Skeletal muscle cell (primary cell): ENCODE data around the gene THAP3.

Source experiments
- DNase-seq: peaks from one replicate; pipeline ENCODE4 v3.0.0-alpha.2; 2010; ENCODE audit warnings: low read depth
- H3K4me3 ChIP-seq: 2 replicates; pipeline ENCODE4 v1.5.1; 2011; ENCODE audit warnings: low read depth, mild to moderate bottlenecking, control low read depth, low read length, moderate library complexity

Gene THAP3

DNA sequence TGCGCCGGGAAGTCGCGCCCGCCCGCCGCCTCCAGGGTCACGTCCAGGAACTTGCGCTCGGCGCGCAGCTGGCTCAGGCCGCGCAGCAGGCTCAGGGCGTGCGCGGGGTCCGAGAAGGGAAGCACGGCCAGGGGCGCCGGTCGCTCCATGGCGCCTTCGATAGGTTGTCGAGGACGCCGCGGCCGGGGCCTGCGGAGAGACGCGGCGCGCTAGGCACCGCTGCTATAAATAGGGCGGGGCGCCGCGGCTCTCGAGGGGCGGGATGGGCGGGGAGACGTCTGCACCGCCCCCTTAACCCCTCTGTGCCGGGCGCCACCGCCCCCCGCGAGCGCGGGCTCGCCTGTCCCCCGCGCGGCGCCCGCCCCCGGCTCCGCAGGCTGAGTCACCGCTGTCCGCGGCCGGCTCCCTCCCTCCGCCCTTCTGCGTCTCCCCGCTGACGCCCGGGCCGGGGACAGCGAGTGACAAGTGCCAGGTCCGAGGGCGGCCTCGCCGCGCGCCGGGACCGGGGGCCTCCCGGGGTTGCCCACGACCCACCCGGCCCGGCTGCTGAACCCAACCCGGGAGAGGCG, 21.9 kb upstream of the THAP3 start, which contains the start of gene KLHL21:
TSS of gene KLHL21 (minus strand) at position 201 of the 569 bp plus-strand sequence. CDS start at position 149, 52 bp downstream.
- H3K4me3 ChIP-seq = peak within 1 kb of the TSS; percentile 97
- peak; percentile 67 for DNase-seq

DNA sequence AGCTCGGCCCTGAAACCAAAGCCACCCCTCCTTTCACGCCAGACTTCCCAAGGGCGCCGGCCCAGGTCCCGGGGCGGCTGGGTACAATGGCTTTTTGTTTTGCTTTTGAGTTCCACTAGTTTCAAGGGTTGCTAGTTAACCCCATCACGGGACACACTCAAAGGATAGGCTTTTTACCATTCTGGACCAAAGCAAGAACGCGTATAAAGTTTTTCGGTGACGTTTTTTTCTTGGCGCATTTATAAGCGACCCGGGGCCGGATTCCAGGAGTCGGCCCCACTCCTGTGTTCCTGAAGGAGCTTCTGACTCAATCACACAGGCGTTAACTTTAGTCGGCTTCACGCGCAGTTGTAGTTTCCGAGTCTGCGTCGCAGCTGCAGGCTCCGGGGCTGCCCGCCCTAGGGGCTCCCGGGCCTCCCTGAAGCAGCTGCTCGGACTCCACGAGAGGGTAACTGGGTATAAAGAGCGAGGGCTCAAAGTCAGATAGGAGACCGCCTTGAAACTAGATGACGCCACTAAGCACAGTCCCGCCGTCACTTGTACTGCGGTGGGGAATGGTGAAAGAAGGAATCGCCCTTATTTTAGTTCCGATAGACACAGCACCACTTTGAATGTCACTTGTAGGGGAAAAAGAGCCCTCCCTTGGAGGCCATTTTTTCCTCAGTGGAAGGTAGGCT, 21.3 kb upstream of the THAP3 start:
- H3K4me3 ChIP-seq = peak overlapping the region; percentile 97
- DNase-seq = peak; percentile 70

DNA sequence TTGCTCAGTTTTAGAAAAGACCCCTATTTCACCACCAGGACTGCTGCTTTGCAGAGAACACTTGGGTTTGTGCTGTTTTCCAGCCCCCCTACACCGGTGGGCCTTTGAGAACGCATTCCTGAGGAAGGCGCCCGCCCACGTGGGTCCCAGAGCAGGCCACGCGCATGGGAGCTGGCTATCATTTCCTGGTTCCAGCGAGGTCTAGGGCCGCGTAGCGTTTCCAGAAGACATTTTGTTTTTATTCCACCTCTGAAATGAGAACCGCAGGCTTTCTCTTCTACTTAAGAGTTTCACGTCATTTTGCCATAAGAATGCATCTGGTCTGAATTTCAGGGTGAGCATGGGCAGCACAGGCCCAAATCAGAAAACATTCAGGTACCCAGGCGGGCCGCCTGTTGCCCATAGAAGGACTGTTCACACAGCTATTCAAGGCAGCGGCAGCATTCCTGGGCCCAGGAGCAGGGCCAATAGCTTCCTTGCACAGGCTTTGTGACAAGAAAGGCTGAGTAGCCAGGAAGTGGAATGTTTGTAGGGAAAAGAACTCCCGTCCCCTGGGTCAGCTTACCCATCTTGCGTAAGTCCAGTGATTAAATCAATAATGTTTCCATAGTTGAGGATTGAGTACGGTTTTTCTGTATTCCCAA, 20.6 kb upstream of the THAP3 start:
- DNase-seq = peak; percentile 86
- H3K4me3 ChIP-seq = peak overlapping the region; percentile 97

DNA sequence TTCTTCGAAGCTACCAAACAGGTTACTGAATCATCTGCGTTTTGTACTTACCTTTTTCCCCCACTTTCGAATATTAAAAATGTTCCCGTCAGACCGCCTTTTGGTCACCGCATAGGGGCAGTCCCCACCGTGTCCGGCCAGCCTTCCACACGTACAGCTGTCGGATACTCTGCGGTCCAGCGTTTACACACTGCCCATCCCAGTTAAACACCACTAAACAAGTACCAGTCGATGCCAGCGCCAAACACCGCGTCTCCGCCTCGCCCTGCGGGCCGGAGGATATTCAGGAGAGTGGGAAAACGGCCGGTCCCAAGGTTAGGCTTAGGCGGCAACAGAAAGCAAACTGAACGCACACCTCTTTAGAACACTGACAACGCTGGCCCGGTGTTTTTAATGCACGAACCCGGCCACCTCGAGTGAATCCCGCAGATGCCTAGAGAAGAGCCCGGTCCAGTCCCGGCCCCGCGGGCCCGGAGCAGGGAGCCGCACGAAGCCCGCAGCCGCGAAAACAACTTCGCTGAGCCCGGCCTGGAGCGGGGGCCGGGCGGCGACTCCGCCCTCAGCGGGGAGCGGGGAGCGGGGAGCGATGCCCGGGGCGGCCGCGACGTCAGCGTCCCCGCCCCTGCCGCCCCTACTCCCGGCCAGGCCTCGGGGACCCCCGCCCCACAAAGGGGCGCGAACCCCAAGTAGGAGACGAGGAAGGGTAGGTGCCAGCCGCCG, 11.9 kb upstream of the THAP3 start:
- DNase-seq = no peak
- H3K4me3 ChIP-seq = peak overlapping the region; percentile 83

DNA sequence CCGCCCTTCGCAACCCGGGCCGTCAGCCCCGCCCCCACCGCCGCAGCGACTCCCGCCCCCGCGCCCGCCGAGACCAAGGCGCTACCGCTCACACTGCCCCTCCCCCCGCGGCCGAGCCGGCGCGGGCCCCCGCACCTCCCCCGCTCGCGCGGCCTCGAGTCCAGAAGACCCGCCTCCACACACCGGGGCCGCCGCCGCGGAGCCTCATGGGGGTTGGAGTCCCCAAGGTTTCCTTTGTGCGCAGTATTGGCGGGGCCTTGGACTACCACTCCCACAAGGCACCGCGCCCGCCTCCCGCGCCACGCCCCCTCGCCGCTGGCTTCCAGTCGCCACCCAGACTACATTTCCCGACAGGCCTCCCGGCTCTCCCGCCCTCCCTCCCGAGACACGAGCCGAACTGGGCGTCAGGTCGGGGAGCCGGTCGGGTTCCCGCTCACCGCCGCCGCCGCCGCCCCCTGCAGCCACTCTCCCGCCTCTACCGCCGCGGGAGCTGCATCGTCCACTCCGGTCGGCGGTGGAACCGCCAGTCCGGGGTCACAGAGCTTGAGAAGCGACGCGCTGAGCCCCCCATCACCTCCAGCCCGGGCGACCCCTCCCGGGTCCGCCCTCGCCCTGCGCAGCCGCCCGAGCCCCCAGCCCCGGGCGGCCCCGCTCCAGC, 11.2 kb upstream of the THAP3 start, which contains the start of gene PHF13:
TSS of gene PHF13 (plus strand) at position 371 of the 658 bp plus-strand sequence. CDS start 336 bp downstream, outside the sequence.
- DNase-seq = peak; percentile 97
- peak within 1 kb of the TSS; percentile 83 for H3K4me3 ChIP-seq

DNA sequence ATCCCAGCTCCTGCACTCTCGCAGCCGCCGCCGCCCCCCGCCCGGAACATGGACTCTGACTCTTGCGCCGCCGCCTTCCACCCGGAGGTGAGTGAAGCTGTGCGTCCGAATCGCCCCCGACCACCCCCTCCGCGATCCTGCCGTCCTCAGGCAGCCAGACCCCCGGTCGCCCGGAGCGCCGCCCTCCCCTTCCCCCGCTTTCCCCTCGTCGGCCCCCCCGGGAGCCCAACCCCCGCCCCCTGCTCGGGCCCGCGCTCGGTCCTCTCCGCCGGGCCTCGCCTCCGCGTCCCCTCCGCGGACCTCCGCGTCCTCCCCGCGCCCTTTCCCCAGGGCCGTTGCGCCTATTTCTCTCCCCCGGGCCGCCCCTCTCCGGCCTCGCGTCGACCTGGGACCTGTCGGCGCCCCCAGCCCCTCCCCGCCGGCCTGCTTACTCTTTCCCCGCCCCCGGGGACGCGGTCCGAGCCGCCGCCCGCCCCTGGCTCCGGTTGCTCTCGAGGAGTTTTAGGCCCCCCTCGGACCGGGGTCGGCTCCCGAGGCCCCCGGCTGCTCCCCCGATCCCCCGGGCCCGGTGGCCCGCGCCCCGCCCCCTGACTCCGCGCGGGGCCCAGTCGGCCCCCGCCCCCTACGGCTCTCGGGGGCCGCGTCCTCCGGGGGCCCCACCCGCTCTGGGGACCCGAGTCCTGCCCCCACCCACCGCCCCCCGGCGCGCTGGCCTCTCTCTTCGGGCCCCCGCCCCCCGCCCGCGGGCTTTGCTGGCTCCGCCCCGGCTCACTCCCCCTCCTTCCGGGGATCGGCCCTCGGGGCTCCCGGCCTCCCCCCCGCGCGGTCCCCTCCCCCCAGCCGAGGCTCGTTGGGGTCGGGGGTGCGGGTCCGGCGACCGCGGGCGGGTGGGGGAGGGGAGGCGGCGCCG, 10.4 kb upstream of the THAP3 start:
- DNase-seq = no peak
- H3K4me3 ChIP-seq = peak overlapping the region; percentile 73

DNA sequence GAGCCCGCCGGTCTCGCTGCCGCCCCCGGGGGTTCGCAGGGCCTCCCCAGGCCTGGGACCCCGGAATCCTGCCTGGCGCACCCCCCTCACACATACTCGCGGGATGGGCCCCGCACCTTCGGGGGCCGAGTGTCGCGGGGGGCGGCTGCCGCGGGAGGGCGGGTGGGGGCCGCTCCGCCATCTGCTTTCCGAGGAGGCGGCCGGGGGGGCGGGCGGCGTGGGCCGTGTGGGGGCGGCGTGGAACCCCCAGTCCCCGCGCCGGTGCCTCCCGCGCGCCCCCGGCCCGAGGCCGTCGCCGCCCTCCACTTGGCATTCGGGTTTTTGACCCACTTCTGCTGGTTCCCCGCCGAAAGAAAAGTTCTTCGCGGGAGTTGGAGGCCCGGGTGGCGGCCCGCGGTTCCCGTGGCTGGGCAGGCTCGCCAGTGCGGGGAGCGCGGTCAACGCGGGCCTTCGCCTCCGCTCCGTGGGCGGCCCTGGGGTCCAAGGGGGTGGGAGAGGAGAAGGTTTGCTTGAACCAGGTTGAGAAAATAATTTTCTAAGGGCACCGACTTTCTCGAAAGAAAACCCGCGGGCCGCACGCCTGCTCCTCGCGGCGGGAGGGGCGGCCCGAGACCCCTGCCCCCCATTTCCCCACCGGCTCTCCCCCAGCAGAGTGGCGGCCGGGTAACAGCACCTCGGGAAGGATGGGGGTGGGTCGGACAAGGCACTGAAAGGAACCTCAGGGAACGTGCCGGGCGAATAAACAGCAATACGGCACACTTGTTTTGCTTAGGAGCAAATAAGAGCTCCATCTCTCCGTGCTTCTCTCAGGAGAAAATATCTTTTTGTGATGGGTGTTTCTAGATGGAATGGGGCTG, 9.5 kb upstream of the THAP3 start:
- DNase-seq = no peak
- H3K4me3 ChIP-seq = peak overlapping the region; percentile 73

DNA sequence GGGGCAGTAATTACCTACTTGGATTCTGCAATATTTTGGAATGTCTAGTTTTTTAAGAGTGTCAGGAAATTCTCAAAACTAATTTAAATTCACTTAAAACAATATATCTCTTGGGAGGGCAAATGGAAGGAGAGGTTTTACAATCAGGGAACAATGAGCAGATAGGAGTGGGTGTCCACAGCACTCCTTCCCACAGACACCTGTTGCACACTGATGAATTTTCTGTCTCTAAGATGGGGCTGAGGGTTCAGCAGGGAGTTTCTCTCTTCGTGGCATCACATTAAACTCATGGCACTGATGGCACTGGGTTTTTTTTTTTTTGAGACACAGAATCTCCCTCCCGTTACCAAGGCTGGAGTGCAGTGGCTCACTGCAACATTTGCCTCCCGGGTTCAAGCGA, 5.6 kb upstream of the THAP3 start:
- DNase-seq = no peak
- H3K4me3 ChIP-seq = no peak overlapping the region

DNA sequence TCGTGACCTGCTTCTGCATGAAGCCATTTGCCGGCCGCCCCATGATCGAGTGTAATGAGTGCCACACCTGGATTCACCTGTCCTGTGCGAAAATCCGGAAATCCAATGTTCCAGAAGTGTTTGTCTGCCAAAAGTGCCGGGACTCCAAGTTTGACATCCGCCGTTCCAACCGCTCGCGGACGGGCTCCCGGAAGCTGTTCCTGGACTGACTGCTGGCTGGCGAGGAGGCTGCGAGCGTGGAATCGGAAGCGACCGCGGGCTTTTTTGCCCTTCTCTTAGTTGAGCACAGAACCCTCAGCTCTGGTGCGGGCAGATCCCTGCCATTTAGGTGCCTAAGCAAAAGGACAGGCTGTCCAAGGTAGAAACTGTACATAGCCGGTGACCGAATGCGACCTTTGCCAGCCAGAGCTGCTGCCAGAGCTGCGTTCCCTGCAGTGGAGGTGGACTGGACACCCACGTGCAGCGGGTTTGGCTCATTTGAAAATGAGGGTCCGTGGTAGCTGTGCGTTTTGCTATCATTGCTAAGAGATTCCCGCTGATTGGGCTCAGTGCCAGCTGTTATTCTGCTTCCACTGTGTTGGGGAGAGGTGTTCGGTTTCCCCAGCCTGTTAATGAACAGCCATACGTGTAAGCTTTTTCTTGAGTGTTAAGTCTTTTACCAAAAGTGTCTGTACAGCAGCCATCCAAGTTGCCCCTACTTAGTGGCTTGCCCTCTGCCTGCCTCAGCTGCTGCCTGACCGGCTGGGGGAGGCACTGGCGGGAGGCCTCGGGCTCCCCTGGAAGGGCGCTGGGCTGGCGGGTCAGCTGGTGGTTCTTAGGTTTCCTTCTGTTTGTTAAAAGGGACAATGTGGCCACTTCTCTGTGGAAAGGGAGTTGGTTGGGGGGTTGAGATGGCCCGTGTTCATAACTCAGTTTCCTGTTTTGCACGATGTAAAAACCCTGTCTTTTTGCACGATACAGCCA, 3.0 kb upstream of the THAP3 start:
- no peak overlapping the region for H3K4me3 ChIP-seq
- DNase-seq = no peak

DNA sequence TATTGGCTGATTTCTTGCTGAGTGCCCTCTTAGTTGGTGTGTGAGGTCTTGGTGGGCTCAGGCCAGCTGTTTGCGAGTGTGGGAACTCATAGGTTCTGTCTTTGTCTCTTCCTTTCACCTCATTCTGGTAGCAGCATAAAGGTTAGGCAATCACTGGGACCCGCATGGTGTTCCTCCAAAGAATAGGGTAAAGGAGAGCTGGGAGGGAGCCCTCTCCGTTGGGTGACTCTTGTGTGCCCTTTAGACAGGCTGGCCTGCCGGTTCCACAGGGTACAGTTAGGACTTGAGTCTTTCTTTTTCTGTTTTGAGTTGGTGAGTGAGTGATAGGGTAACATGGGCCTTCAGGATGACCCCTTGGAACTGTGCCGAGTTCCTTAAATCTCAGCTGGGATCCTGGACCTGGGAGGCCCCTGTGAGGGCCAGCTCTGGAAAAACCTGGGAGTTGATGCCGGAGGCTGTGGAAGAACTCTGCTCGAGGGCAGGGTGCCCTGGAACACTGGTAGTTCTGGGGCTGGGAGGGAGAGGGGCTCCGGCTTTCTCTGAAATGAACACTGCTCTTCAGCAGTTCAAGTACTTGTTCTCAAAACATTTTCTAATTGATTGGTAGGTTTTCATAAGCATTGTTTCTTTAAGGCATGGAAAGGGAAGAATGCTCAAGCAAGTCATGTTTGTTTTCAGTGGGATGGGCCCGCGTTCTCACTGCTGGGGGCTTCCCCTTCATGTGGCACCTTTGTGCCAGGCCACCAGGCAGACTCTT, 2.1 kb upstream of the THAP3 start:
- no peak for DNase-seq
- H3K4me3 ChIP-seq = no peak overlapping the region

DNA sequence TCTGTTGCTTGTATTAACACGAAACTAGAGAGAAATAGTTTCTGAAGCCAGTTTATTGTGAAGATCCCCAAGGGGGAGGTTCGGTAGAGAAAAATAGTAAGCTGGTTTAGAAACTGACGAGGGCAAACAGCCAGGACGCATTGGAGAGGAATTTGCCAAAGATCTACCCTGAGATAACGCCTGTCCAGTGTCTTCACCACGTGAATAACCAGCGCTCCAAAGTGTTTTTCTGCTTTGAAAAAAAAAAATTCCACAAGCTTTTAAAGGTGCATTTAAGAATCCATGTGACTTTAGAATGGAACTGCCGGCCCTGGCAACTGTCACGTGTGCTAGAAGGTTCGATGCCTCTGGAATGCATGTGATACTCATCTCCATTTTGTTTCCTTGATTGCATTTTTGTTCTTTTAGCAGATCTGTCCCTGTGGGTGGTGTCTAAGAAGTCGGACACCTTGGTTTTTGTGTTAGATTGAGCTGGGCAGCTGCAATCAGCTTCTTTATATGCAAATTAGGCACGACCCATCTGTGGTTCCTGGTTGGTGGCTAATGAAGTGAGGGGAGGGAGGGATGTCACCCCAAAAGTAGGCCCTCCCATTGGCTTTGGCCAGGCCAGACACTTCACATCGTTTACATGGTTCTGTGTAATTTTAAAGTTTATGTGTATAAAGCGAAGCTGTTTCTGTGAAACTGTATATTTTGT, 1.3 kb upstream of the THAP3 start:
- H3K4me3 ChIP-seq = no peak overlapping the region
- DNase-seq = no peak

DNA sequence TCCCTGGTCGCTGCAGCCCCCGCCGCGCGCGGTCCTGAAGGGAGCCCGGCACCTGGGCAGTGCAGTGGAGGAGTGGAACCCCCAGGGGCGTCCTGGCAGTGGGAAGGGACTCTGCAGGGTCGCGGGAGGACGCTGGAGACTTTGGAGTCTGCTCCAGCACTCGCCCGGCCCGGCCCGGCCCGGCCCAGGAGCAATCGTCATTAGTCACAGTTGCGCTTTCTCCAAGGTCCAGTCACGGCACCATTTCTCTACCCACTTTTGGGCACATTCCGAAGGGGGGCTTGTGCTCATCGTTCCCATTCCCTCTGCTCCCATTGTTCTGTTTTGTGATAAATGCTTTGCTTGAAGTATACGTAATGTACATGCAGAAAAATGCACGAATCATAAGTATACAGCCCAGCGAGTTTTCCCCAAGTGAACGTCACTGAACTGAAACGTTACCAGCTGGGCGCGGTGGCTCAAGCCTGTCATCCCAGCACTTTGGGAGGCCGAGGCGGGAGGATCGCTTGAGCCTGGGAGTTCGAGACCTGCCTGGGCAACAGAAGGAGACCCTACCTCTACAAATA, 999 bp downstream of the THAP3 start:
- H3K4me3 ChIP-seq = peak overlapping the region; percentile 69
- no peak for DNase-seq

DNA sequence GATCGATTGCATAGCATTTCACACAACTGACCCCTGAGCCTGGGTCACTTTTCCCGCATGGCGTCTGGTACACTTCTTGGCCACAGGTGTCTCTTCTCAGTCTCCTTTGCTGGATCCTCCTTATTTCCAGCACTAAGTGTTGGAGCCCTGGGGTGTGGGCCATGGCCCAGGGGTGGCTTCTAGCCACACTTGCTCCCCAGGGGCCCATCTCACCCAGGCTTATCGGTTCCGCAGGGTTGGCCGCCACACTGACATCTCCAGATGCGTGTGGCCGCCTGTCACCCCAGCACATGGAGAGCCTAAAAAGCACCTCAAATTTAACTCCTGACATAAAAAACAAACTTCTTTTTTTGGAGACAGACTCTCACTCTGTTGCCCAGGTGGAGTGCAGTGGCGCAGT, 2.4 kb downstream of the THAP3 start:
- no peak overlapping the region for H3K4me3 ChIP-seq
- DNase-seq = no peak

DNA sequence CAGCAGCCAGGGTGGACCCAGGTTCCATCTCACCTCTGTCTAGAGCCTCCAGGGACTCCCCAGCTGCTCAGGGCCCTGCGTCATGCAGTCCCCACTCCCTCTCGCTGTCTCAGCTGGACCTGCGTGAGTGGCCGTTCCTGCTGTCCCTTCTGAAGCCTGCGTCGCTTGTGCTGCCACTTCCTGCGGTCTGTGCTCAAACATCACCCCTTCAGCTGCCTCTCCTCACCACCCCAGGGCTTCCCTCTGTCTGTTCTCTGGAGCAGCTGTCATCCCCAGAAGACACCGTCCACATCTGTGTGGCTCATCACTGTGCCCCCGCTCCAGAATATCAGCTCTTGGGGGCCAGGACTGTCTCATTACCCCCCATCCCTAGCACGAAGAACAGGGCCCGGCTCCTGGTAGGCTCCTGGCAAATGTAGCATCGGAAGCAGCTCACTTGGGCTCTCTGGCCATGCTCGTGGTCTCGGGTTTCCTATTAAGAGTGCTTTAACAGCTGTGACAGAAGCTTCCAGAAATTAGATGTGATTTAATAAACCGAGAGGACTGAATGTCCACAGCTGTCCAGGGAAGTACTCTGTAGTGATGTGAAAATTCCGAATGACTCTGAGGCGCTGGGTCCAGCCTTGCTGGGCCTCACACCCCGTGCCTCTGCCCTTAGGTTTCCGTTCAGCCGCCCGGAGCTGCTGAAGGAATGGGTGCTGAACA, 3.3 kb downstream of the THAP3 start:
- DNase-seq = no peak
- no peak overlapping the region for H3K4me3 ChIP-seq
